Neural progenitor cell (in vitro differentiated cells): ENCODE measurements around the gene SYT1.

Experiments
- EZH2 ChIP-seq: fragments of 200-600 bp; sonication (generic); IDR thresholded peaks from 2 replicates; pipeline ENCODE4 v1.6.1; 2017; ENCODE audit warnings: antibody characterized with exemption, mild to moderate bottlenecking, moderate library complexity
- EZH2phosphoT487 ChIP-seq: fragments of 200-600 bp; sonication (generic); IDR thresholded peaks from 2 replicates; pipeline ENCODE4 v1.6.1; 2017; ENCODE audit warnings: antibody characterized with exemption
- TF ChIP-seq, protein P1 (sequence below): fragments of 200-600 bp; sonication (generic); IDR thresholded peaks from 2 replicates; pipeline ENCODE4 v1.5.1; 2017; ENCODE audit warnings: antibody characterized with exemption, mild to moderate bottlenecking

- TF ChIP-seq EZH2 (no peak), EZH2phosphoT487 (no peak)
- TF ChIP-seq, protein P1, sequence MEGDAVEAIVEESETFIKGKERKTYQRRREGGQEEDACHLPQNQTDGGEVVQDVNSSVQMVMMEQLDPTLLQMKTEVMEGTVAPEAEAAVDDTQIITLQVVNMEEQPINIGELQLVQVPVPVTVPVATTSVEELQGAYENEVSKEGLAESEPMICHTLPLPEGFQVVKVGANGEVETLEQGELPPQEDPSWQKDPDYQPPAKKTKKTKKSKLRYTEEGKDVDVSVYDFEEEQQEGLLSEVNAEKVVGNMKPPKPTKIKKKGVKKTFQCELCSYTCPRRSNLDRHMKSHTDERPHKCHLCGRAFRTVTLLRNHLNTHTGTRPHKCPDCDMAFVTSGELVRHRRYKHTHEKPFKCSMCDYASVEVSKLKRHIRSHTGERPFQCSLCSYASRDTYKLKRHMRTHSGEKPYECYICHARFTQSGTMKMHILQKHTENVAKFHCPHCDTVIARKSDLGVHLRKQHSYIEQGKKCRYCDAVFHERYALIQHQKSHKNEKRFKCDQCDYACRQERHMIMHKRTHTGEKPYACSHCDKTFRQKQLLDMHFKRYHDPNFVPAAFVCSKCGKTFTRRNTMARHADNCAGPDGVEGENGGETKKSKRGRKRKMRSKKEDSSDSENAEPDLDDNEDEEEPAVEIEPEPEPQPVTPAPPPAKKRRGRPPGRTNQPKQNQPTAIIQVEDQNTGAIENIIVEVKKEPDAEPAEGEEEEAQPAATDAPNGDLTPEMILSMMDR, result no peak
Observed at GRCh38 chr12:78994168-78994791, 129.7 kb downstream of the SYT1 start.
